Measurements from ENCODE around the gene LRIT1.
A peak's percentile ranks its signal among the peaks of the same experiment; 100 is the strongest.
"Not testable (repeated sequence)": the region's sequence is repeated elsewhere in the genome, so short reads cannot be mapped to it uniquely, and the experiment has no call there.

The LRIT1 gene, protein sequence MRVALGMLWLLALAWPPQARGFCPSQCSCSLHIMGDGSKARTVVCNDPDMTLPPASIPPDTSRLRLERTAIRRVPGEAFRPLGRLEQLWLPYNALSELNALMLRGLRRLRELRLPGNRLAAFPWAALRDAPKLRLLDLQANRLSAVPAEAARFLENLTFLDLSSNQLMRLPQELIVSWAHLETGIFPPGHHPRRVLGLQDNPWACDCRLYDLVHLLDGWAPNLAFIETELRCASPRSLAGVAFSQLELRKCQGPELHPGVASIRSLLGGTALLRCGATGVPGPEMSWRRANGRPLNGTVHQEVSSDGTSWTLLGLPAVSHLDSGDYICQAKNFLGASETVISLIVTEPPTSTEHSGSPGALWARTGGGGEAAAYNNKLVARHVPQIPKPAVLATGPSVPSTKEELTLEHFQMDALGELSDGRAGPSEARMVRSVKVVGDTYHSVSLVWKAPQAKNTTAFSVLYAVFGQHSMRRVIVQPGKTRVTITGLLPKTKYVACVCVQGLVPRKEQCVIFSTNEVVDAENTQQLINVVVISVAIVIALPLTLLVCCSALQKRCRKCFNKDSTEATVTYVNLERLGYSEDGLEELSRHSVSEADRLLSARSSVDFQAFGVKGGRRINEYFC

DNA sequence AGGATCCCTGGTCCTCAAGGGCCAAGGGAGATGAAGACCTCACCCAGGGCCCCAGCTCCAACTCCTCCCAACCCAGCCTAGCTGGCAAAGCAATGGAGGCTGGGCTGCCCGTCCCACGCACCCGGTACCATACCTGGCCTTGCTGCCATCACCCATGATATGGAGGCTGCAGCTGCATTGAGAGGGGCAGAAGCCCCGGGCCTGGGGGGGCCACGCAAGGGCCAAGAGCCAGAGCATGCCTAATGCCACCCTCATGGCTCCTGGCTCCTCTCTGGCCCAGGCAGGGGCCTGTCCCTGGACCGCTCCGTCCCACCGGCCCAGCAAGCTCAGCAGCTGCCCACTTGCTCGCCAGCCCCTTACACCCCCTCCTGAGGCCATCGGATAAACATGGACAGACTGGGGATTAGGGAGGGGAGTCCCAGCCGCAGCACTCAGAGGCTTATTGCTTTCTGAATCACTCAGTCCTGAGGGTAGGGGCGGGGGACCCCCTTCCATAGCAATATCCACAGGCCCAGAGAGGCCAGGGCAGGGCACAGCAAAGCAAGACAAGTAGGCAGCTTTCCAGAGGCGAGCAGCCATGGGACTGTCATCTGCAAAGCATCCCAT is at the start of gene LRIT1:
Gene LRIT1, minus strand, starts transcription at position 362 of the 606 bp plus-strand sequence. Its CDS starts 107 bp downstream, at position 255.
- DNase-seq (ENCODE audit: low read depth) = no peak

DNA sequence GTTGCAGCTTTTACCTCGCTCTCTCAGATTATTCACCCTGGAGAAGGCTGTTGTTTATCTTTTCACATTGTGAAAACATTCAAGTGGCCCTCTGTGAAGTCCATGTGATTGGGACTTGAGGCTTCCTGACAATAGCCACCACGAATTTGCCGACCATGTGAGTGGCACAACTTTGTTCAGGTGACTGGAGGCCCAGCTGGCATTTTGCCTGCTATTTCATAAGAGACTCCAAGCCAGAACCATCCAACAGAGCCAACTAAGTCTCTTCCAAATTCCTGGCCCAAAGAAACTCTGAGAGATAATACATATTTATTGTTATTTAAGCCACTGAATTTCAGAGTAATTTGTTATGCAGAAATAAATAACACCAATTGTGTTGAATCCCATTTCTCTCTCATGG is 48.9 kb upstream of the LRIT1 start:
- DNase-seq (ENCODE audit: low read depth) = no peak

DNA sequence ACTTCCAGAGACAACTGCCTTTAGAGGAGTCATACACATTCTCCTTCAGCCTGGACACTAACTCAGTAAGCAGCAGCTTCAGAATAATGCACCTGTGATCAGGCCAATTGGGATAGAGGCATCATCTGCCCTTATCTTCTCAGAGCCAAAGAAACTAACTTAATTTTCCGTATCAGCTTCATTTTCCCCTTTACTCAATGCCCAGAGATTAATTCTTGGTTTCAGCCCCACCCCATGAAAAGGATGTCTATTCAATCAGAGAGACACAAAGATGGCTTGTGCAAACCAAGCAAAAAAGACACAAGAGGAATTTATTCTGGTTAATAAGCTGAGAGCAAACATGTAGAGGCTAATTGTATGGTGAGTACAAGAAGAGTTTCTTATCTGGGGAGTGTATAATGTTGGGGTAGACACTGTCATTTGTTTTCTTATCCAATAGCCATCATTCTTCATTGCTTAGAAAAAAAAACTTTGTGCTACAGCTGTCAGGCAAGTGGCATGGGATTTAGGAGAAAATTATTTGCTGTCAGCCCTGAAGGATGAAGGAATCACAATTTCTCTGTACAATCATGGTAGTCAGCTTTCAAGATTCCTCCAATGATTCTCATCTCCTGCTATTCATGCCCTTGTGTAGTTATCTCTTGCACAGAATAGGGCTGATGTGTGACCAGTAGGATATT is 48.3 kb upstream of the LRIT1 start:
- no peak for DNase-seq (ENCODE audit: low read depth)

DNA sequence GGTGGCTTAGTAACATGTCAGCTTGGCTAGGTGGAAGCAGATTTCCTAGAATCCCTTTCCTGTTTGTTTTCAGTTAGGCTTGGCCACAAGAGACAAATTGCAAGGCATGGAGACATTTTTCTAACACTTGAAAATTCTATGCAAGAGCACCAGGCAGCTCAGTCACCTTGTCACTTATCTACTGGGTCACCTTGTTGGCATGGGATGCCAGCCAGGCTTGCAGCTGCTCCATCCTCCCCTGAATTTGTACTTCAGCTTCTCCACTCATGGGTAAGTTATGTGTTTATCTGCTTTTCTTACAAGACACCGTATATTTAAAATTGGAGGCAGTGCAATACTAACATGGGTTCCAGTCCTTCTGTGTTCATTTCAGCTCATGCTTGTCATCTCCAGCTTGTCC is 46.8 kb upstream of the LRIT1 start:
- no peak for DNase-seq (ENCODE audit: low read depth)

DNA sequence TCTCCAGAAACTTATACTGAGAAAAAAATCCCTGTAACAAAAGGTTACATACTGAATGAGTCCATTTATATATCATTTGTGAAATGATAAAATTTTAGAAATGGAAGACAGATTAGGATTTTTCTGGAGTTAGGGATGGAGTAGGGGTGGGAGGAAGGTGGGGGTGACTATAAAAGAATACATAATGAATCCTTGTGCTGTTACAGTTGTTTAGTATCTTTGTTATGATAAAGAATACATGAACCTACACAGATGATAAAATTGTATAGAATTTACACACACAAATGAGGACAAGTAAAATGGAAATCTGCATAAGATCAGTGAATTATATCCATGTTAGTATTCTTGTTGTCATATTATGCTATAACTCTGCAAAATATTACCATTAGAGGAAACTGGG is 45.3 kb upstream of the LRIT1 start:
- DNase-seq (ENCODE audit: low read depth) = no peak

DNA sequence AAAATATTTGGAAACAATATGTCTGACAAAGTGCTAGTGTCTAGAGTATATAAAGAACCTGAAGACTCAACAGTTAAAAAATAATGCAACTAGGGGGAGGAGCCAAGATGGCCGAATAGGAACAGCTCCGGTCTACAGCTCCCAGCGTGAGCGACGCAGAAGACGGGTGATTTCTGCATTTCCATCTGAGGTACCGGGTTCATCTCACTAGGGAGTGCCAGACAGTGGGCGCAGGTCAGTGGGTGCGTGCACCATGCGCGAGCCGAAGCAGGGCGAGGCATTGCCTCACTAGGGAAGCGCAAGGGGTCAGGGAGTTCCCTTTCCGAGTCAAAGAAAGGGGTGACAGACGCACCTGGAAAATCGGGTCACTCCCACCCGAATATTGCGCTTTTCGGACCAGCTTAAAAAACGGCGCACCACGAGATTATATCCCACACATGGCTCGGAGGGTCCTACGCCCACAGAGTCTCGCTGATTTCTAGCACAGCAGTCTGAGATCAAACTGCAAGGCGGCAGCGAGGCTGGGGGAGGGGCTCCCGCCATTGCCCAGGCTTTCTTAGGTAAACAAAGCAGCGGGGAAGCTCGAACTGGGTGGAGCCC is 38.6 kb upstream of the LRIT1 start:
- not testable (repeated sequence) for DNase-seq (ENCODE audit: low read depth)

DNA sequence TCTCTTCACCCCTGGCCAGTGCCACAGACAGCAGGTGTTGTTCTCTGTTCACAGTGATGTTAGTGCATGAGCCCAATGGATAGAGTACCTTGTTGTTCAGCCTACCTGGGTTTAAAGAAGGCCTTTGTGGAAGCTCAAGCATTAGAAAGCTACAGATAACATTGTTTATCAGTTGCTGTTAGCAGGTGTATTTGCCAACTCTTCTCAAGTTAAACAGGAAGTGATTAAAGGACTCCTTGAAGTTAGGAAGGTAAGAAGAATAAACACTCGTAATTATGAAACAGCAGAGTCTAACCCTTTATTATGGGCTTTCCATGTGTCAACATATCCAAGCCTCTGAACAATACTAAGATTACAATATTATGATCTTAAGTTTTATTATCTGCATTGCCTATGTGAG is 29.4 kb upstream of the LRIT1 start:
- no peak for DNase-seq (ENCODE audit: low read depth)

DNA sequence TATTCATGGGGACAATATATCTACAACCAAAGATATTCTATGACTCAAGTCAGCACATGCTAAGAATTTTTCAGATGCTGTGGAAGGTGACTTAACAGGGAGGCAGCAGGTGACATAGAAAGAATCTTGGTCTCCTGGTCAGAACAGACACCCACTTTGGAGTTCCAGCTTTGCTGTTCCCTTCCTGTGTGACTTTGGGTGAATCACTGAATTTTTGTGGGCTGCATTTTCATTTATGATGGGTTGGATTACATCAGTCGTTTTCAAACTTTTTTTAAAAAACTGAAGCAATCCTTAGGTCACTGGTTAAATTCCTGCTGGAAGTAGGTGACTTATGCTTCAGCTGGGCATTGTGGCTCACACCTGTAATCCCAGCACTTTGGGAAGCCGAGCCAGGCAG is 28.4 kb upstream of the LRIT1 start:
- no peak for DNase-seq (ENCODE audit: low read depth)

DNA sequence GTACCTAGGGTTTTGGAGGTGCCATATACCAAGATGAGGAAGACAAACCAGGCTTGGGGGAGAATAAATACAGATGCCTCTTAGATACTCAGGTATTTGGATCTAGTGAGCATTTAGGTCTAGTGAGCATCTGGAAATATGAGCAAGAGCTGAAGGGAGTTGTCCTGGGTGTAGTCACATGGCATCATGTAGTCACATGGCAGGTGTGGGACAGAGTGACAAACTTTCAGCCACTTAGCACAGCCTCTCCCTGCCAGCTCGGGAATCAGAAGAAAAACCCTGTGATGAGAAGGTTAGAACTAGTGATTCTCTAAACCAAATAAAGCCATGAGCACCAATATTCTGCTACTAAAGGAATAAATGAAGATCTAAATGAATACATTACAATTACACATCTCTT is 27.8 kb upstream of the LRIT1 start:
- DNase-seq (ENCODE audit: low read depth) = no peak

DNA sequence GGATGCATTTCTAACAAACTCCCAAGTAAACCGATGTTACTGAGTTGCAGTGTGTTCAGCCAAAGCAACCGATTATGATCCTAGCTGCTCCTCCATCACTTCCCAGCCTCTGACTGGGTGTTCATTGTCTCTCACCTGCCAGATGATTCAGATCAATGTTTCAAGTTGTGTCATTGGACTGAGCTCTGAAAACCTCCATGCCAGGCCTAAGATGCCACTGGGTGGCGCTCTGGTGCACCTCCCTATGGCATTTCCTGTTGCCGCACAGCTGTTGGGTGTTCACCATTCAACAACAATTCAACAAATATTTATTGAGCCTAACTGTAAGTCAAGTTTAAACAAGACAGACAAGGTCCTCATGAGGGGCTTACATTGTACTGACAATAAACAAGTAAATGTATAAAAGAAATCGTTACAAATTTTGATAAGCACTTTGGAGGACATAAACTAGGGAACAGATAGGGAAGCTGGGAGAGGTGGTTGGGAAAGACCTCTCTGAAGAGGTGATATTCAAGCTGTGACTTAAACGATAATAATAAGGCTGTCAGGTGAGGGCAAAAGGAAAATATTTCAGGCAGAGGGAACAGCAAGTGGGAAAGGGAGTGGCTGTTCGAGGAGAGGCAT is 26.3 kb upstream of the LRIT1 start:
- peak; percentile 49 for DNase-seq (ENCODE audit: low read depth)

DNA sequence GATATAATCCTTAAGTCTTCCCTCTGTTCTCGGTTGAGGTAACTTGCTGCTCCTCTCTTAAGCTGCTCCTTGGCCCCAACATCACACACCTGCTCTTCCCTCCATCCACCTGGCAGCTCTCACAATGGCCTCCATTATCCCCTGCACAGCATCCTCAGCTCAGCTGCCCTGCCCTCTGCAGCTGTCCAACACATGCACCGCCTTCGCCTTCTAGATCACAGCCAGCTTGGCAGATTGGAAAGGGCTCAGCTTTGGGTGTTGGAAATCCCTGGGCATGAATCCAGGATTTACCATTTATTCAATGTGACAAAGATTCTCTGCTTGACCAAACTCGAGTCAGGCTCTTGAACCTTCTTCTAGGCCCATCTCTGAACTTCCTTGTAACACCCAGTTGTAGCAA is 24.1 kb upstream of the LRIT1 start:
- DNase-seq (ENCODE audit: low read depth) = no peak

DNA sequence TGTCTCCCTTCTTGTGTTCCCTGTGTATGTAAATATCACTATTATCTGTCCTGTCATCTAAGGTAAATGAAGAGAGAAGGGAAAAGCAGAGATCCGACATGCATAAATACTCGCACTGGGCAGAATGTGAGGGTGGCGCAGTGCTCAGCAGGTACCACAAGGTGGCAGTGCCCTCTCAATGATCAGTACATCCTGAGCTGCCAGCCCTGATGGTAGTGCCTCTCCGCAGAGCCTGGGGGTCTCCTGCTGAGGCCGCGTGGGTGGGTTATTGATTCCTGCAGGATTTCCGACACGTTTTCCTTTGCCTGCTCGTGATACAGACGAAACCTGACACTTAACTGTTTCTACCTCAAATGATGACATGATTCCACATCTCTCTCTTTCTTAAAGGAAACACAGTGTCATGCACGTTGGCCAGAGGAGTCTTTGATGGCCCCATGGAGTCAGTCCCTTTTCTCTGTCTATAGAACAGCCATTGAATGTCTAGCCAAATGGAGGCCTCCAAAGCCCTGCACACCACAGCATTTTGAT is 23.3 kb upstream of the LRIT1 start:
- peak; percentile 57 for DNase-seq (ENCODE audit: low read depth)

DNA sequence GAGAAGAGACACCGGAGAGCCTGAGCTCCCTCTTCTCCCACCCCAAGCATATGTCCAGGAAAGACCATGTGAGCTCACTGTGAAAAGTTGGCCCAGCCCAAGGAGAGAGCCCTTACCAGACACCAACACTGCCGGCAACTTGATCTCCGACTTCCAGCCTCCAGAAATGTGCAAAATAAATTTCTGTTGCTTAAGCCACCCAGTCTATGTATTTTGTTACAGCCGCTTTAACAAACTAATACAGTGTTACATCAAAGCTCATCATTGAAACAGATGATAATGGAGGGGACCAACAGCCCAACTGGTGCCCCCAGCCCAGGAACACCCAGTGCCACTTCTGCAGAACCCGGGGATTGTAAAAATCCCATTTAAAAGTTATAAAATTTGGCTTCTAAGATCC is 22.4 kb upstream of the LRIT1 start:
- DNase-seq (ENCODE audit: low read depth) = no peak

DNA sequence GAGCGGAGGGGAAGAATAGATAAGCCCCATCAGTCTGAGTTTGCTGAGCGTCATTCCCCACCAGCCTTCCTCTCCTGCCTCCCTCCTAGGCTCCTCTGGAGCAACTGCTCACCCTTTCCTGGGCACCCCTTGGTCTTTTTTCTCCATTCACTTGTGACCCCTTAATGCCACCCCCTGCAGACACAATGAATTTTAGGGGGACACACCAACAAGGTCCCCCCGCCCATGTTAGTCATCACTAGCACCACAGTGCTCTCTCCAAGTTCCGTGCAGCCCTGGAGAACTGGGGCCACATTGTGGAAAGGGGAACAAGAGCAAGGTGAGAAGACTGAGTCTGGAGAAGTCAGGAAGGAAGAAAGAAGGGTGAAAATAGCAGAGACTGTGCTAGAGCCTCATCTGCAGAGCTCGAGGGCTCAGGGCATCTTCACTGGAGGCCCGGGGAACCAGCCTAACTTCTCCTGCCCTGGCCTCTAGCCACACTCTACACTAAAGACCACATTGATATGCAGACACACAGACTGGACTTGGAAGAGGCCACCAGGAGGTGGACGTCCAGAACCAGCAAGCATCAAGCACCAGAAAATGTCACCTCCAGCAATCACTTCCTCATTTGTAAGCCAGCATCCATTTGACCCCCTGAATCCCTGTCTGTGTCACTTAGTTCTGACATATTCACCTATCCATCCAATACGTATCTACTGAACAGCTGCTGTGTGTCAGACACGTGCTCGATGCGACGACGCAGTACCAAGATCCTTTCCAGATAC is 21.0 kb upstream of the LRIT1 start:
- no peak for DNase-seq (ENCODE audit: low read depth)

DNA sequence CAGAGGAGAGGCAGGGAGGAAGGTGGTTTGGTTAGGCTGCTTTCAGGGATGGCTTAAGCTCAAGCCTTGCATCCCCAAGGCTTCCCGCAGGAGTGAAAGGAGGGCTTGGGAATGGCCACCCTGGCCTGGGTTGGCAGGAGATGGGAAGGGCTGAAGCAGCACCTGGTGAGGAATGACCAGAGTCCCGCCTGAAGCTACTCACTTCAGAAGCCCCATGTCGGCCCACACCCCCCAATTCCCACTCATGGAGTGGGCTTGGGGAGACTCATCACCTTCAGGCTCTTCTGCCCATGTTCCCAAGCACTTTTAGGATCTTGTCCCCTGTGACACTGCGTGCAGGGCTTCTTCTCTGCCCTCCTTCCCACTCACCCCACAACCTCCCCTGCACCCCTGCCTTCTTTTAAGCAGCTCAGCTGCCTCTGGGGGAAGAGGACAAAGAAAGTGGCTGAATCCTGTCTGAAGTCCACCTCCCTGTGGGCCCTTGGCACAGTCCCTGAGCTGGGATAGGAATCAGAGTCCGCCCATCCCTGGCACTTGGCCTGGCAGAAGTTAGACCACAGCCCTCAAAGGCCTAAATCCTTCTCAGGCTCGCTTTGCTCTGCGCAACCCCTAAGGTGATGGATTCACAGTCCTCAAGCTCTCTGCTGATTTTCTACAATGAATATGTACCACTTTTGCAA is 20.0 kb upstream of the LRIT1 start:
- no peak for DNase-seq (ENCODE audit: low read depth)

DNA sequence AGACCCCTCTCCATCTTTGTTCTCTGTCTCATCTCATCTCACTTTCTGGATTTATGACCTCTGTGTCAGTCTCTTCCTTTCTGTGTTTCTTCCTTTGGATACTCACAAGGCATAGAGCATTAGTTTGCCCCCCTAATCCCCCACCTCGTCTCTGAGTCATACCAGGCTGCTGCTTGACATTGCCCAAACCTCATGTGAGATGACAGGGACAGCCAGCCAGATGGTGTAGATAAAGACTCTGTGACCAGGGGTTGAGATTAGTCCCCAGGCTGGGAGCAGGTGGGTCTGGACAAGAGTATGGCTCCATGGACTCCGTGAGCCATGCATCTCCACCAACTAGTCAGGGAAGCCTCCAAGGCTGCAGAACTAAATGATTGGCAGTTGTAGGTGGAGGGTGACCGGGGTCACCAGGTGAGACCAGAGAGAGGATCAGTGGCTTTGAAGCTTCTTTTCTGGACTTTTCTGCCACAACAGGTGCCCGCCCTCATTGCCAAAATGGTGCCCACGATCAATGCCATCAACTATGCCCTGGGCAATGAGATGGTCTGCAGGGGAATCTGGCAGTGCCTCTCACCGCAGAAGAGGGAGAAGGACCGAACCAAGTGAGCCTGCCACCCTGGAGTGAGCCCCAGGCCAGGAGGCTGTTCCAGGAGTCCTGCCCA is 16.8 kb upstream of the LRIT1 start:
- DNase-seq (ENCODE audit: low read depth) = no peak

DNA sequence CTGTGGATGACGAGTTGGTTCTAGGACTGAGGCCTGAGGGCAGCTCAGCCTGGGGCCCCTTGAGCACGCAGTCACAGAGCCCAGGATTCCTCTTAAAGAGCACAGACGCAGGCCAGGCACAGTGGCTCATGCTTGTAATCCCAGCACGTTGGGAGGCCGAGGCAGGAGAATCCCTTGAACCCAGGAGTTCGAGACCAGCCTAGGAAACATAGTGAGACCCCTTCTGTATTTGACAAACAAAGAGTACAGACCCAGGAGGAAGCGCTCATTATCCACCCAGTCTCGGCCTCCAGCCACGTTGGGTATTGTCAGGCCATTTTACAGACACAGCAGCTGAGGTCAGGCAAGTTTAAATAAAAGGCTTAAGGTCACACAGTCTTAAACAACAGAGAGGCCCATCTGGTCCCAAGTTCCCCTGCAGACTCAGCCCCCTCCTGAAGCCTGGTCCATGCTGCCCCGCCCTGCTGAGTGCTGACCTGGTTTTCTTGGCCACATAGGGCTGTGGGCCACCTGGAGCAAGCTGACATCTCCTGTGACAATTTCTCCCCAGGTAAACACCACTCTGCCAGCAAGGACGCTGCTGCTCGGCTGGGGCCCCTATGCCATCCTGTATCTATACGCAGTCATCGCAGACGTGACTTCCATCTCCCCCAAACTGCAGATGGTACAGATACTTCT is 16.1 kb upstream of the LRIT1 start:
- DNase-seq (ENCODE audit: low read depth) = no peak

DNA sequence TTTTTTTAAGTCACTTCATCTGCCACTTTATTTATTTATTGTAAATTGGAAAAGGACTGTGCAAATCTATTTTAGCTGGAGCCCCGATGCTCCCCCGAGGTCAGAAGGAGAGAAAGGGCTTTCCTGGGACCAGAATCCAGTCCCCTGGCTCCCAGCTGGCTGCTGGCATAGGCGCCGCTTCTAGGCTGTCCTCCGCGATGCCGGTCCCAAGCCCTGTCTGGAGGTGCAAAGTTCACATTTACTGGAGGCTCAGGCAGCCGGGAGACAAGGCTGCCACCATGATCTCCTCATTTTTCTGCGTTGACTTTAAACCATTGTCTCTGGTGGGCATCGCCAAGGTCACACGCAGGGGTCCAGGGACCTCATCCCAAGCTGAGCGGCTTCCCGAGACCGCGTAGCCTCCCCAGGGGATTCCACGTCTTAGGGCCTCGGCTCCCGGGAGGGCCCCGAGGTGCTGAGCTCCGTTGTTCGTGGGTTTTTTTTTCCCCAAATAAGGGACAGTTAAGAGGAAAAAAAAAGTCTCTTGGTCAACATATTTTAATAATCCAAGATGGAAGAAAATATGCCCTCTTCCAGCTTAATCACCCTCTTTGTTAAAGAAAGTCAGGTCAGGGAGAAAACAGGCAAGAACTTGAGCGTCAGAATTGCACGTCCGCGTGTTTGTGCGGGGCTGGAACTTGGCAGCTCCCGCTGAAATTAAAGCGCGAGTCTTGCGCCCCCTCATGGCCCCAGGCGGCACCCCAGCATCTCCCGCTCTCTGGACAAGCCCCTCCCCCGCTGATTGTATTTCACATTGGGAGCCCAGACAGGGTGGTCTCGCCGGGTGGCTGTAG is 15.4 kb upstream of the LRIT1 start:
- DNase-seq (ENCODE audit: low read depth) = peak; percentile 20
